NB4 (cell line): Measurements from ENCODE around the gene IL20RB.
A peak's percentile ranks its signal among the peaks of the same experiment; 100 is the strongest.
"Not testable (repeated sequence)": the region's sequence is repeated elsewhere in the genome, so short reads cannot be mapped to it uniquely, and the experiment has no call there.

Source experiments
- DNase-seq: peaks from one replicate; pipeline ENCODE4 v3.0.0; 2010; ENCODE audit warnings: low read depth
- H3K4me3 ChIP-seq: one replicate; pipeline ENCODE4 v1.5.1; 2011; ENCODE audit warnings: mild to moderate bottlenecking, low read depth, low read length, moderate library complexity
- MYC ChIP-seq: IDR thresholded peaks from 2 replicates; pipeline ENCODE4 v1.6.1; 2011; ENCODE audit warnings: low read depth, low read length
- POLR2A ChIP-seq: IDR thresholded peaks from 2 replicates; pipeline ENCODE4 v1.6.1; 2011; ENCODE audit warnings: mild to moderate bottlenecking; ENCODE audit not compliant: insufficient read length; ENCODE audit errors: extremely low read depth
- TF ChIP-seq, protein P1 (sequence below): IDR thresholded peaks from 2 replicates; pipeline ENCODE4 v1.6.1; 2011; ENCODE audit warnings: low read depth, low read length
- TF ChIP-seq, protein P2 (sequence below): IDR thresholded peaks from one replicate; pipeline ENCODE4 v1.5.1; 2012; ENCODE audit warnings: low read depth, low read length

IL20RB gene

DNA sequence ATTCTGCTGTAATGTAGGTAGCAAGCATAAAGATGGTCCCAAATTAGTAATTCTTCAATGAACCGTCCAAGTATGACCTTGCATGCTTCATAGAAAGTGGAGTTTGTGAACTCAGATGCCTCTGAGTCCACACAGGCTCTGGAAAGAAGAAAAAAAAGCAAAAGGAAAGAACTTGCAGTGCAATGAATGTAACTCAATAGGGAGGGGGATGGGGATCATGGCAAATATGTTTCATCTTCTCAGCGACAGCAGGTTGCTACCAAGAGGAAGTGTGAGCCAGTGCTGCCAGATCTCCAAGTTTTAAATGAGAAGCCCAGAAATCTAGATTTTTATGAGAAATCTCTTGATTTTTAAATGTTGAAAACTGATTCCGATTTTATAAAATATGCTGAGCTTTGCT lies 50.3 kb downstream of the IL20RB start:
- no peak for DNase-seq
- TF ChIP-seq, protein P1, sequence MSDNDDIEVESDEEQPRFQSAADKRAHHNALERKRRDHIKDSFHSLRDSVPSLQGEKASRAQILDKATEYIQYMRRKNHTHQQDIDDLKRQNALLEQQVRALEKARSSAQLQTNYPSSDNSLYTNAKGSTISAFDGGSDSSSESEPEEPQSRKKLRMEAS: no peak
- TF ChIP-seq, protein P2, sequence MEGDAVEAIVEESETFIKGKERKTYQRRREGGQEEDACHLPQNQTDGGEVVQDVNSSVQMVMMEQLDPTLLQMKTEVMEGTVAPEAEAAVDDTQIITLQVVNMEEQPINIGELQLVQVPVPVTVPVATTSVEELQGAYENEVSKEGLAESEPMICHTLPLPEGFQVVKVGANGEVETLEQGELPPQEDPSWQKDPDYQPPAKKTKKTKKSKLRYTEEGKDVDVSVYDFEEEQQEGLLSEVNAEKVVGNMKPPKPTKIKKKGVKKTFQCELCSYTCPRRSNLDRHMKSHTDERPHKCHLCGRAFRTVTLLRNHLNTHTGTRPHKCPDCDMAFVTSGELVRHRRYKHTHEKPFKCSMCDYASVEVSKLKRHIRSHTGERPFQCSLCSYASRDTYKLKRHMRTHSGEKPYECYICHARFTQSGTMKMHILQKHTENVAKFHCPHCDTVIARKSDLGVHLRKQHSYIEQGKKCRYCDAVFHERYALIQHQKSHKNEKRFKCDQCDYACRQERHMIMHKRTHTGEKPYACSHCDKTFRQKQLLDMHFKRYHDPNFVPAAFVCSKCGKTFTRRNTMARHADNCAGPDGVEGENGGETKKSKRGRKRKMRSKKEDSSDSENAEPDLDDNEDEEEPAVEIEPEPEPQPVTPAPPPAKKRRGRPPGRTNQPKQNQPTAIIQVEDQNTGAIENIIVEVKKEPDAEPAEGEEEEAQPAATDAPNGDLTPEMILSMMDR: no peak
- no peak for TF ChIP-seq POLR2A
- no peak for TF ChIP-seq MYC
- H3K4me3 ChIP-seq: no peak overlapping the region

DNA sequence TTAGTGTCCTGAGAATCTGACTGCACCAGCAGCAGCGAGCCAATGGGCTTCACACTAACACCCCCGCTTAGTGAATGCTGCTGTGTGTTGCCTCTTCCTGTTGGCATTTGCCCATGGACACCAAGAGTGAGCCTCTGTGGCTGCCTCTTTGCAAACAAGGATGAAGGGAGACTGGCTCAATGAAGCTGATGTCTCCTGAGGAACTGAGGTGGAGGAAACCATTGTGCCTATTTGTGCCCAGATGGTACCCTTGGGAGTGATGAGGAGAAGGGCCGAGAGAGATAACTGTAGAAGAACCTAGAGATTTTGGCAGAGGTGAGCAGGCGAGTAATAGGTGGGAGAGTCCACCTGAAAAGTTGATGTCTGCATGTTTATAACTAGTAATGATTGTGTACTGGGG lies 51.2 kb downstream of the IL20RB start:
- DNase-seq: no peak

DNA sequence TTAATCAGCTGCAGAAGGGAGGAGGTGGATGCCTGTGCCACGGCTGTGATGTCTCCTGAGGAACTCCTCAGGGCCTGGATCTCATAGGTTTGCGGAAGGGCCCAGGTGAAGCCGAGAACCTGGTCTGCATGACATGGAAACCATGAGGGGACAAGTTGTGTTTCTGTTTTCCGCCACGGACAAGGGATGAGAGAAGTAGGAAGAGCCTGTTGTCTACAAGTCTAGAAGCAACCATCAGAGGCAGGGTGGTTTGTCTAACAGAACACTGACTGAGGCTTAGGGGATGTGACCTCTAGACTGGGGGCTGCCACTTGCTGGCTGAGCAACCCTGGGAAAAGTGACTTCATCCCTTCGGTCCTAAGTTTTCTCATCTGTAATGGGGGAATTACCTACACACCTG lies 52.4 kb downstream of the IL20RB start:
- H3K4me3 ChIP-seq: no peak overlapping the region
- TF ChIP-seq MYC (no peak), POLR2A (no peak)
- TF ChIP-seq, protein P1: no peak
- TF ChIP-seq, protein P2: no peak
- DNase-seq: no peak

More for the DNA sequence above, 51.2 kb downstream of the IL20RB start:
- H3K4me3 ChIP-seq: no peak overlapping the region
- TF ChIP-seq, protein P1: no peak
- no peak for TF ChIP-seq MYC
- no peak for TF ChIP-seq POLR2A
- TF ChIP-seq, protein P2: no peak

DNA sequence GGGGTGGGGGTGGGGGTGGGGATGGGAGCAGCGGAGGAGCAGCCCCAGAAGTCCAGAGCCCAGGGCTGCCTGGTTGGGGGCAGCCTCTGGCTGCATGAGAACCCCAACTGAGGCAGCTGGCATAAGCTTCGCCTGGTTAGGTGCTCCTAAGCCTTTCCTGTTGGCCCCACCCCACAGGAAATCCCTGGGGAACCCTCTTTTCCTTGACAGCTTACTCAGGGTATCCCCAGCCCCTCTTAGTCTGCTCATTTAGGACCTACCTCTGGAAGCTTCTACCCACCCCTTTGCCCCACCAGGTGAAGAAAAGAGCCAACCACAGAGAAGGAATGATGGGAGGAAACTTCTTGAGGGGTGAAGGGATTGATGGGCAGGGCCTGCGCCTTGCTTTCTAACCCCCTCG lies 53.4 kb downstream of the IL20RB start:
- TF ChIP-seq, protein P2: no peak
- TF ChIP-seq MYC (no peak), POLR2A (no peak)
- TF ChIP-seq, protein P1: no peak
- no peak overlapping the region for H3K4me3 ChIP-seq
- no peak for DNase-seq

DNA sequence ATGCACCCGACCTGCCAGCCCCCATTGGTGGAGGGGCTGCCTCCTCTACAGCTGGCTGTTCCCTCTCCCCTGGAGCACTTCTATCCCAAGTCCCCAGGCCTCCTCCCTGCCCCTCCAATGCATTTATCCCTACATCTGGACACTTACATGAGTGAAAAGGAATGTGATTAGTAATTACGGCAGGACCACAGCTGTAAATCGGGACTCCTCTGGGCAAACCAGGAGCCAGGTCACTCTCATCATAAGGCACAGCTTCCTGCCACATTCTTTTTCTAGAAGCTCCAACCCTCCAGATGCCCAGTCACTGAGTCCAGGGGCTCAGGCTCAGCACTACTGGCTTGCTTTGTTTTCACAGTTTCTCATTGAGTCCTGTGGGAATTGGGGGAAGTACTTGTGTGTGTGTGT lies 54.3 kb downstream of the IL20RB start:
- no peak overlapping the region for H3K4me3 ChIP-seq
- DNase-seq: no peak
- TF ChIP-seq, protein P2: no peak
- no peak for TF ChIP-seq POLR2A
- TF ChIP-seq, protein P1: no peak
- TF ChIP-seq MYC: no peak

DNA sequence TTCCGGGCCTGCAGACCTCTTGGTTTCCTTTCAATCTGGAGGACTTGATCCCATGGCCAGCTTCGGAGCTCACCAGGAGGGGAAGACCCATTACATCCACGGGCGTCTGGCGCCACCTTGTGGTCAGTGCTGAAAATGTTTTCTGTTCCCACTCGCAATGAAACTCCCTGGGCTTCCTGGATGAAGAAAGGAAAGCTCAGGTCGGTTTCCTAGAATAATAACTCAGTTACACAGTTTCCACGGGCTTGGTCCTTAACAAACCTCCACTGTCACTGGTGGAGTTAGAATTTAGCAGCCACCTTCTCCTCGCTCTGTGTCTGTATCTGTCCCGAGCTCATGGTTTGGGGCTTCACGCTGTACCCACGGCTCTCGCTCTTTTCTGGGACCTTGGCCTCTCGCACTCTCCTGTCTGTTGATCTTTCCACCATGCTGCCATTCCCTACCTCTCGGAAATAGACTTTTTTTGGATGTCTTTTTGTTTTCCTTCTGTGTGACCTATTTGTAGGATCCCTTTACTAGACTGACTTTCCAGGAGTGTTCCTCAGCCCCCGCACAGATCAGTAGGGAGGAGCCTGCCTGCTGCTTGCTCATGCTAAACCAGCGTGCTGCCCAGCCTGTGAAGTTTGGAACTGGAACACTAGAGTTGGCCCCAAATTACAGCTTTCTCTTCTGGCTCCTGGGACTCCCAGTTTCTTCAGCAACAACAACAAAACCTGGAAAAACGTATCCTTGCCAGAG lies 56.3 kb downstream of the IL20RB start:
- H3K4me3 ChIP-seq: peak overlapping the region; percentile 74
- no peak for TF ChIP-seq POLR2A
- TF ChIP-seq, protein P2: peak; percentile 51
- TF ChIP-seq, protein P1: peak; percentile 52
- peak; percentile 43; the same call in 1 of the 2 replicates for TF ChIP-seq MYC
- peak; percentile 86 for DNase-seq

DNA sequence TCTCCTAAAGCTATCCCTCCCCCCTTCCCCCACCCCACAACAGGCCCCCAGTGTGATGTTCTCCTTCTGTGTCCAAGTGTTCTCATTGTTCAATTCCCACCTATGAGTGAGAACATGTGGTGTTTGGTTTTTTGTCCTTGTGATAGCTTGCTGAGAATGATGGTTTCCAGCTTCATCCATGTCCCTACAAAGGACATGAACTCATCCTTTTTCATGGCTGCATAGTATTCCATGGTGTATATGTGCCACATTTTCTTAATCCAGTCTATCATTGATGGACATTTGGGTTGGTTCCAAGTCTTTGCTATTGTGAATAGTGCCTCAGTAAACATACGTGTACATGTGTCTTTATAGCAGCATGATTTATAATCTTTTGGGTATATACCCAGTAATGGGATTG lies 59.5 kb downstream of the IL20RB start:
- H3K4me3 ChIP-seq: not testable (repeated sequence)

More for the DNA sequence above, 59.5 kb downstream of the IL20RB start:
- not testable (repeated sequence) for DNase-seq
